ENCODE results near the gene ROPN1.
"Not testable (repeated sequence)": the region's sequence is repeated elsewhere in the genome, so short reads cannot be mapped to it uniquely, and the experiment has no call there.

ROPN1 gene

GRCh38 chr3:123997543-123997942 is 5.6 kb upstream of the ROPN1 start:
- DNase-seq (ENCODE audit: low read depth), result no peak

- DNase-seq (ENCODE audit: low read depth), result no peak
Measured at GRCh38 chr3:123993818-123994217, 1.9 kb upstream of the ROPN1 start.

GRCh38 chr3:123986427-123986826 is 5.5 kb downstream of the ROPN1 start:
- no peak for DNase-seq (ENCODE audit: low read depth)

GRCh38 chr3:123984957-123985356 is 7.0 kb downstream of the ROPN1 start:
- DNase-seq (ENCODE audit: low read depth), result no peak

- no peak for DNase-seq (ENCODE audit: low read depth)
Measured at GRCh38 chr3:123984350-123984749, 7.6 kb downstream of the ROPN1 start.

- DNase-seq (ENCODE audit: low read depth), result not testable (repeated sequence)
Measured at GRCh38 chr3:123981317-123981716, 10.6 kb downstream of the ROPN1 start.

GRCh38 chr3:123980539-123980938 is 11.4 kb downstream of the ROPN1 start:
- DNase-seq (ENCODE audit: low read depth), result no peak

- peak; percentile 9 for DNase-seq (ENCODE audit: low read depth)
Measured at GRCh38 chr3:123979525-123980501, 12.1 kb downstream of the ROPN1 start.

- not testable (repeated sequence) for DNase-seq (ENCODE audit: low read depth)
Measured at GRCh38 chr3:123976904-123977303, 15.0 kb downstream of the ROPN1 start.

GRCh38 chr3:123976181-123976898 is 15.6 kb downstream of the ROPN1 start:
- DNase-seq (ENCODE audit: low read depth), result not testable (repeated sequence)

- not testable (repeated sequence) for DNase-seq (ENCODE audit: low read depth)
Measured at GRCh38 chr3:123975030-123975429, 16.9 kb downstream of the ROPN1 start.

- no peak for DNase-seq (ENCODE audit: low read depth)
Measured at GRCh38 chr3:123971406-123971805, 20.5 kb downstream of the ROPN1 start.

- not testable (repeated sequence) for DNase-seq (ENCODE audit: low read depth)
Measured at GRCh38 chr3:123967260-123967659, 24.7 kb downstream of the ROPN1 start.

- not testable (repeated sequence) for DNase-seq (ENCODE audit: low read depth)
Measured at GRCh38 chr3:123966799-123967198, 25.1 kb downstream of the ROPN1 start.

- DNase-seq (ENCODE audit: low read depth), result not testable (repeated sequence)
Measured at GRCh38 chr3:123964793-123965192, 27.1 kb downstream of the ROPN1 start.

- DNase-seq (ENCODE audit: low read depth), result no peak
Measured at GRCh38 chr3:123961508-123961856, 30.4 kb downstream of the ROPN1 start.

- peak; percentile 55 for DNase-seq (ENCODE audit: low read depth)
Measured at GRCh38 chr3:123960781-123961507, 31.0 kb downstream of the ROPN1 start, which contains the start of gene CCDC14. Gene CCDC14, minus strand, starts transcription at chr3:123961229. Its CDS starts 56 bp downstream, at chr3:123961173.

- DNase-seq (ENCODE audit: low read depth), result no peak
Measured at GRCh38 chr3:123953735-123954134, 38.2 kb downstream of the ROPN1 start.

- no peak for DNase-seq (ENCODE audit: low read depth)
Measured at GRCh38 chr3:123952844-123953520, 38.9 kb downstream of the ROPN1 start.

- no peak for DNase-seq (ENCODE audit: low read depth)
Measured at GRCh38 chr3:123951522-123952447, 40.1 kb downstream of the ROPN1 start.

- DNase-seq (ENCODE audit: low read depth), result no peak
Measured at GRCh38 chr3:123949641-123950040, 42.3 kb downstream of the ROPN1 start.
